Type B pancreatic cell (in vitro differentiated cells): ENCODE measurements around the gene PRKN. TPM values are rescaled to one million over a fixed set of nuclear protein-coding genes. Genes with fewer than 3 reads are reported as not detected.

Experiments used
- DNase-seq: peaks from one replicate; pipeline ENCODE4 v3.0.0; 2021; ENCODE audit warnings: mixed read lengths; ENCODE audit not compliant: unreplicated experiment; ENCODE audit errors: extremely low spot score
- H3K27ac Mint-ChIP-seq: 2 replicates; pipeline ENCODE4 v1.8.0; 2021; ENCODE audit warnings: mild to moderate bottlenecking, mixed read lengths
- H3K27me3 Mint-ChIP-seq: 2 replicates; pipeline ENCODE4 v1.8.0; 2021; ENCODE audit warnings: mixed read lengths
- H3K36me3 Mint-ChIP-seq: 2 replicates; pipeline ENCODE4 v1.8.0; 2021; ENCODE audit warnings: mixed read lengths
- H3K4me1 Mint-ChIP-seq: one replicate; pipeline ENCODE4 v1.8.0; 2021; ENCODE audit warnings: mixed read lengths; ENCODE audit not compliant: unreplicated experiment
- H3K4me3 Mint-ChIP-seq: 2 replicates; pipeline ENCODE4 v1.8.0; 2021; ENCODE audit warnings: mild to moderate bottlenecking, mixed read lengths
- H3K9me3 Mint-ChIP-seq: 2 replicates; pipeline ENCODE4 v1.8.0; 2021; ENCODE audit warnings: mixed read lengths
- CTCF ChIP-seq: fragments of 200-600 bp; sonication (generic); conservative IDR thresholded peaks from 2 replicates; pipeline ENCODE4 v1.5.0; 2021; ENCODE audit warnings: antibody characterized with exemption, mild to moderate bottlenecking
- total RNA-seq: library from RNA; stranded (reverse); gene quantifications from 2 replicates; pipeline ENCODE4 v1.2.1, GENCODE V29; 2021; ENCODE audit warnings: low replicate concordance

PRKN gene
- total RNA-seq, 1 donor from 2014 or later, result 6.2 TPM

- no peak for DNase-seq
- H3K36me3 Mint-ChIP-seq, result peaks cover 3% of the 10 kb centered on the region
- H3K4me3 Mint-ChIP-seq, result no peak overlapping the region
- no peak overlapping the region for H3K27ac Mint-ChIP-seq
- H3K27me3 Mint-ChIP-seq, result peaks cover 3% of the 10 kb centered on the region
- H3K9me3 Mint-ChIP-seq, result no peaks in the 10 kb centered on the region
- no peaks in the 10 kb centered on the region for H3K4me1 Mint-ChIP-seq
- no peak for TF ChIP-seq CTCF
These were observed 1205.3 kb downstream of the PRKN start for GRCh38 chr6:161522276-161522675.

- TF ChIP-seq CTCF, result no peak
- Mint-ChIP-seq H3K36me3 (no peaks in the 10 kb centered on the region), H3K27ac (no peak overlapping the region), H3K4me1 (peaks cover 8% of the 10 kb centered on the region), H3K9me3 (peaks cover 4% of the 10 kb centered on the region), H3K27me3 (peaks cover 26% of the 10 kb centered on the region), H3K4me3 (no peak overlapping the region)
- no peak for DNase-seq
These were observed 1216.0 kb downstream of the PRKN start for GRCh38 chr6:161511447-161512095.

- DNase-seq, result no peak
- no peak overlapping the region for H3K4me3 Mint-ChIP-seq
- peaks cover 8% of the 10 kb centered on the region for H3K4me1 Mint-ChIP-seq
- TF ChIP-seq CTCF, result no peak
- no peak overlapping the region for H3K27ac Mint-ChIP-seq
- H3K9me3 Mint-ChIP-seq, result peaks cover 4% of the 10 kb centered on the region
- peaks cover 13% of the 10 kb centered on the region for H3K27me3 Mint-ChIP-seq
- H3K36me3 Mint-ChIP-seq, result no peaks in the 10 kb centered on the region
These were observed 1219.2 kb downstream of the PRKN start for GRCh38 chr6:161508341-161508740.

- TF ChIP-seq CTCF, result no peak
- no peak for DNase-seq
- Mint-ChIP-seq H3K4me1 (peaks cover 8% of the 10 kb centered on the region), H3K27me3 (peaks cover 18% of the 10 kb centered on the region), H3K27ac (no peak overlapping the region), H3K4me3 (no peak overlapping the region), H3K36me3 (no peaks in the 10 kb centered on the region), H3K9me3 (peaks cover 4% of the 10 kb centered on the region)
These were observed 1220.2 kb downstream of the PRKN start for GRCh38 chr6:161507375-161507774.

GRCh38 chr6:161503570-161503969 lies 1224.0 kb downstream of the PRKN start:
- no peak overlapping the region for H3K4me3 Mint-ChIP-seq
- no peak for TF ChIP-seq CTCF
- peaks cover 3% of the 10 kb centered on the region for H3K9me3 Mint-ChIP-seq
- no peaks in the 10 kb centered on the region for H3K4me1 Mint-ChIP-seq
- DNase-seq, result no peak
- no peak overlapping the region for H3K27ac Mint-ChIP-seq
- no peaks in the 10 kb centered on the region for H3K36me3 Mint-ChIP-seq
- peaks cover 28% of the 10 kb centered on the region for H3K27me3 Mint-ChIP-seq

- no peaks in the 10 kb centered on the region for H3K36me3 Mint-ChIP-seq
- no peak for DNase-seq
- no peak for TF ChIP-seq CTCF
- H3K9me3 Mint-ChIP-seq, result no peaks in the 10 kb centered on the region
- no peaks in the 10 kb centered on the region for H3K4me1 Mint-ChIP-seq
- peaks cover 39% of the 10 kb centered on the region for H3K27me3 Mint-ChIP-seq
- peak overlapping the region; percentile 27 for H3K27ac Mint-ChIP-seq
- no peak overlapping the region for H3K4me3 Mint-ChIP-seq
These were observed 1228.7 kb downstream of the PRKN start for GRCh38 chr6:161498881-161499280.
